ENCODE results near the gene PRKCB. TPM values are rescaled to one million over a fixed set of nuclear protein-coding genes. Genes with fewer than 3 reads are reported as not detected.

PRKCB gene
- total and polyA plus RNA-seq, 9 donors, result 0.38 to 5.0 (median 1.2) TPM

- Histone ChIP-seq H3K36me3 (no peaks in the 10 kb centered on the region), H3K27me3 (no peaks in the 10 kb centered on the region), H3K9me3 (no peaks in the 10 kb centered on the region), H3K4me3 (no peak overlapping the region), H3K27ac (no peak overlapping the region), H3K4me1 (ENCODE audit: insufficient read depth) (no peaks in the 10 kb centered on the region)
- DNase-seq, result no peak
- TF ChIP-seq EP300 (IDR thresholded peaks at IDR 0.05), result no peak
- no peak for TF ChIP-seq POLR2A (IDR thresholded peaks at IDR 0.05)
- TF ChIP-seq, protein P1, sequence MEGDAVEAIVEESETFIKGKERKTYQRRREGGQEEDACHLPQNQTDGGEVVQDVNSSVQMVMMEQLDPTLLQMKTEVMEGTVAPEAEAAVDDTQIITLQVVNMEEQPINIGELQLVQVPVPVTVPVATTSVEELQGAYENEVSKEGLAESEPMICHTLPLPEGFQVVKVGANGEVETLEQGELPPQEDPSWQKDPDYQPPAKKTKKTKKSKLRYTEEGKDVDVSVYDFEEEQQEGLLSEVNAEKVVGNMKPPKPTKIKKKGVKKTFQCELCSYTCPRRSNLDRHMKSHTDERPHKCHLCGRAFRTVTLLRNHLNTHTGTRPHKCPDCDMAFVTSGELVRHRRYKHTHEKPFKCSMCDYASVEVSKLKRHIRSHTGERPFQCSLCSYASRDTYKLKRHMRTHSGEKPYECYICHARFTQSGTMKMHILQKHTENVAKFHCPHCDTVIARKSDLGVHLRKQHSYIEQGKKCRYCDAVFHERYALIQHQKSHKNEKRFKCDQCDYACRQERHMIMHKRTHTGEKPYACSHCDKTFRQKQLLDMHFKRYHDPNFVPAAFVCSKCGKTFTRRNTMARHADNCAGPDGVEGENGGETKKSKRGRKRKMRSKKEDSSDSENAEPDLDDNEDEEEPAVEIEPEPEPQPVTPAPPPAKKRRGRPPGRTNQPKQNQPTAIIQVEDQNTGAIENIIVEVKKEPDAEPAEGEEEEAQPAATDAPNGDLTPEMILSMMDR (IDR thresholded peaks at IDR 0.05), result no peak
- 89 to 91% (median 91%) methylated on average over 4 of the region's 4 CpGs for WGBS, 3 donors
- intact Hi-C loops (cut with DNase I), result no loop called here
Observed at GRCh38 chr16:23979982-23980381, 144.2 kb downstream of the PRKCB start.

- Histone ChIP-seq H3K4me3 (no peak overlapping the region), H3K36me3 (no peaks in the 10 kb centered on the region), H3K27ac (no peak overlapping the region), H3K9me3 (no peaks in the 10 kb centered on the region), H3K4me1 (ENCODE audit: insufficient read depth) (no peaks in the 10 kb centered on the region), H3K27me3 (no peaks in the 10 kb centered on the region)
- intact Hi-C loops (cut with DNase I), result no loop called here
- DNase-seq, result no peak
- TF ChIP-seq, protein P1 (IDR thresholded peaks at IDR 0.05), result no peak
- TF ChIP-seq EP300 (IDR thresholded peaks at IDR 0.05) (no peak), POLR2A (IDR thresholded peaks at IDR 0.05) (no peak)
- WGBS, 3 donors, result 80 to 91% (median 89%) methylated on average over 3 of the region's 4 CpGs
Observed at GRCh38 chr16:23981429-23982399, 145.9 kb downstream of the PRKCB start.

DNA sequence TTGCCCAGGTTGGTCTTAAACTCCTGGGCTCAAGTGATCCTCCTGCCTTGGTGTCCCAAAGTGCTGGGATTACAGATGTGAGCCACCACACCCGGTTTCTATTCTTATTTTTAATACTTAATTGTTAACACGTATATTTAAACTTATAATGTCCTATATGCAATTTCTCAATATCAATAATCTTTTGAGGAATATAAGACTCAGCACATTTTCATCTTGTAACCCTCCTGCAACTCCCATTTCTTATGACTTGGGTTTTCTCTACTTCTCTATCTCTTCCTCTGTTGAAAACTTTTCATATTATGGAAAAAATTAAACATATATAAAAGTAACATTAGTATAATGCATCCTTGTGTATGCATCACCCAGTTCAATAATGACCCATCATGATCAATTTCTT is 150.7 kb downstream of the PRKCB start:
- H3K4me1 ChIP-seq (ENCODE audit: insufficient read depth), result no peaks in the 10 kb centered on the region
- no peaks in the 10 kb centered on the region for H3K27me3 ChIP-seq
- H3K9me3 ChIP-seq, result no peaks in the 10 kb centered on the region
- WGBS, 3 donors, result 76 to 93% (median 78%) methylated on average over 2 of the region's 2 CpGs
- no peak overlapping the region for H3K27ac ChIP-seq
- H3K4me3 ChIP-seq, result no peak overlapping the region
- no peak for DNase-seq
- H3K36me3 ChIP-seq, result no peaks in the 10 kb centered on the region
- intact Hi-C loops (cut with DNase I), result no loop called here
- no peak for TF ChIP-seq POLR2A (IDR thresholded peaks at IDR 0.05)
- no peak for TF ChIP-seq EP300 (IDR thresholded peaks at IDR 0.05)
- TF ChIP-seq, protein P1 (IDR thresholded peaks at IDR 0.05), result no peak

DNA sequence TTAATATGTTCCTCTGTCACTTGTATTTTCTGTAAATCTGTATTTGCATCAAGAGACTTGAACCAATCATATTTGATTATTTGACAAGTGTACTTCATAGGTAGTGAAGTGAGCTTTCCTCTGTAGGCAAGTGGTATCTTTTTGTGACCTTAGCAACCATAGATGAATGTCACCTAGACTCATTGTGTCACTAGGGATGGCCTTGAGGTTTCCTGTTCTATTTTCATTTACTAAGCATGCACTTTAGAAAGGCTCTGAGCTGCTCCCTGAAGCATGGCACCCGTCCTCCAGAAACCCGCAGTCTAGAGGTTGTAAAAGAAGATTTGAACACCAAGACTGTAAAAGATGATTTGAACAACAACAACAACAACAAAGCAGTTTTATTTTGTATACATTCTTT is 151.7 kb downstream of the PRKCB start:
- WGBS, 3 donors, result 79 to 86% (median 82%) methylated on average over 2 of the region's 2 CpGs
- Histone ChIP-seq H3K36me3 (no peaks in the 10 kb centered on the region), H3K4me3 (no peak overlapping the region), H3K4me1 (ENCODE audit: insufficient read depth) (no peaks in the 10 kb centered on the region), H3K9me3 (no peaks in the 10 kb centered on the region), H3K27ac (no peak overlapping the region), H3K27me3 (no peaks in the 10 kb centered on the region)
- intact Hi-C loops (cut with DNase I), result no loop called here
- TF ChIP-seq, protein P1 (IDR thresholded peaks at IDR 0.05), result no peak
- TF ChIP-seq POLR2A (IDR thresholded peaks at IDR 0.05), result no peak
- TF ChIP-seq EP300 (IDR thresholded peaks at IDR 0.05), result no peak
- no peak for DNase-seq

Data from ovary (tissue), 9 donors.